GM18526 (cell line): ENCODE data around the gene SENP1.

Source experiments
- POLR2A ChIP-seq: IDR thresholded peaks from 3 replicates; pipeline ENCODE4 v1.6.1; 2011; ENCODE audit not compliant: insufficient read length; ENCODE audit errors: extremely low read depth

The SENP1 gene

GRCh38 chr12:48036818-48037217, 69.1 kb downstream of the SENP1 start:
- TF ChIP-seq POLR2A, result no peak

- TF ChIP-seq POLR2A, result no peak
These were observed 70.8 kb downstream of the SENP1 start for GRCh38 chr12:48034835-48035805.

- no peak for TF ChIP-seq POLR2A
These were observed 72.4 kb downstream of the SENP1 start for GRCh38 chr12:48033451-48033850.

DNA sequence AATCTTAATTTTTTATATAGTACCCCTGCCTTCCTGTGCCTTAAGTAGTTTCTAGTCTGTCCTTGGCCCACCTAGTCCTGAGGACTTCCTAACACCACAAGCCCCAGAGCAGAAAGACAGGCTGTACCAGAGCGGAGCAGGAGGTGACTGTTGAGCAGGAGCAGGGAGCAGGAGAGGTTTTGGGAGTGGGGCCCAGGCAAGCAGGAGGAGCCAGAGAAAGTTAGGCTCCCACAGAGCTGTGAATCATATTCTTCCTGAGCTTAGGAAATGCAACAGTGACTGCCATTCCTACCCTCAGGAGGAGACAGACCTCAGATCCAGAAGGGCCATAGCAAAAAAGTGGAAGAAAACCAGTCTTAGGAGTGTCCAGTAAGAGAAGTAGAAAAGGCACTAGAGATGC, 73.3 kb downstream of the SENP1 start:
- no peak for TF ChIP-seq POLR2A

GRCh38 chr12:48031135-48031960, 74.5 kb downstream of the SENP1 start:
- no peak for TF ChIP-seq POLR2A

GRCh38 chr12:48030173-48030650, 75.7 kb downstream of the SENP1 start:
- TF ChIP-seq POLR2A, result no peak

- no peak for TF ChIP-seq POLR2A
These were observed 76.2 kb downstream of the SENP1 start for GRCh38 chr12:48029491-48030172.

GRCh38 chr12:48028541-48029431, 77.1 kb downstream of the SENP1 start:
- no peak for TF ChIP-seq POLR2A

DNA sequence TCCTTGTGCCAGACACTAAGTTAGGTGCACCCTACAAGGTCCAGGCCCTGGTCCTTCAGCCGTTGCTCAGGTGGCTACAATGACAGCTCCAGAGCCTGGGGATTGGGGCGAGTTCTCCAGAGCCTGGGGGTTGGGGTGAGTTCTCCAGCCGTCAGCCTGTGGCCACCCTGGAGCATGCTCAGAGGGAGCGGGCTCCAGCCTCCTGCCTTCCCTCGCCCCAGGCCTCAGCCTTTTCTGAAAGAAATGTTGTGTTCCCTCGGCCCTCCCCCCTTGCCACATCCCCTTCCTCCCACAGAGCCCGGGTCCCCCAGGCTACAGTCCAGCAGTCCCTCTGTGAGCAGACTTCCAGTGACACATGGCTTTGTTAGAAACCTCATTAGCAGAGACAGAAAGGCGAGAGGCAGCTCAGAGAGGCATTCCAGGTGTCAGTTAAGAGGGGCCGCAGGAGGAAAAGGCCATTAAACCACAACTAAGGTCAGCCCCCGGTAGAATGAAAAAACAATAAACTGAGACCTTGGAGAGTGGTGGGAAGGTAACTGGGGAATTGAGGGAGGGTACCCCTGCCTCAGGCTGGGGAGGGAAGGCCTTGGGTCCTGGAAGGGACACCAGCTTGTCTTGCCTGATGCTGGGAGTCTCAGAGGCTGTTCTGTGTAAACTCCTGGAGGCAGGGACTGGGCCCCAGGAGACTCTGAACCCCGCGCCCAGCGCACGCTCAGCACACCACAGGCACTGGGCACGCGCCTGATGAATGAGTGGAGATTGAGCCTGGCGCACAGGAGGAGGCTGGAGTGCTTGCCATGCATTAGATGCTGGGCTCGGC, 78.5 kb downstream of the SENP1 start:
- TF ChIP-seq POLR2A, result no peak

GRCh38 chr12:48026060-48026827, 79.6 kb downstream of the SENP1 start:
- no peak for TF ChIP-seq POLR2A

GRCh38 chr12:48025281-48025680, 80.6 kb downstream of the SENP1 start:
- TF ChIP-seq POLR2A, result no peak

- no peak for TF ChIP-seq POLR2A
These were observed 81.1 kb downstream of the SENP1 start for GRCh38 chr12:48024735-48025134.

GRCh38 chr12:48023386-48023785, 82.5 kb downstream of the SENP1 start:
- TF ChIP-seq POLR2A, result no peak
